Fibroblast of lung (primary cell): Measurements from ENCODE around the gene HAGH. TPM values are rescaled to one million over a fixed set of nuclear protein-coding genes. Genes with fewer than 3 reads are reported as not detected.

Experiments
- DNase-seq, 2 donors: peaks; one replicate each; pipeline versions ENCODE4 v3.0.0 to v3.0.0-alpha.2; 2010; ENCODE audit warnings: low read depth in 2 of 2
- H2AFZ ChIP-seq: 2 replicates; pipeline ENCODE4 v1.5.1; 2012; ENCODE audit warnings: low read length, control low read depth, inconsistent platforms
- H3K27ac ChIP-seq: 2 replicates; pipeline ENCODE4 v1.5.1; 2011; ENCODE audit warnings: low read length, control low read depth; ENCODE audit not compliant: insufficient read depth
- H3K27me3 ChIP-seq: 2 replicates; pipeline ENCODE4 v1.5.1; 2011; ENCODE audit warnings: mild to moderate bottlenecking, low read length; ENCODE audit not compliant: control insufficient read depth, insufficient read depth
- H3K36me3 ChIP-seq: 2 replicates; pipeline ENCODE4 v1.5.1; 2011; ENCODE audit warnings: low read length; ENCODE audit not compliant: control insufficient read depth, insufficient read depth
- H3K4me1 ChIP-seq: 2 replicates; pipeline ENCODE4 v1.5.1; 2011; ENCODE audit warnings: low read length; ENCODE audit not compliant: control insufficient read depth, insufficient read depth; ENCODE audit errors: extremely low read depth
- H3K4me2 ChIP-seq: 2 replicates; pipeline ENCODE4 v1.5.1; 2011; ENCODE audit warnings: low read length, control low read depth; ENCODE audit not compliant: insufficient read depth; ENCODE audit errors: extremely low read depth
- H3K4me3 ChIP-seq, 4 experiments: fragments of 200-600 bp in 1 of 4; sonication (generic) in 1 of 4; replicated peaks in 1 of 4; 2 replicates each; pipeline ENCODE4 v1.5.1; 2011 to 2016; ENCODE audit warnings: low read length in 4 of 4, low read depth in 3 of 4, mild to moderate bottlenecking in 3 of 4, control low read depth in 2 of 4, inconsistent platforms in 1 of 4, mixed read lengths in 1 of 4; ENCODE audit not compliant: insufficient read depth in 1 of 4; ENCODE audit errors: control extremely low read depth in 1 of 4
- H3K79me2 ChIP-seq: 2 replicates; pipeline ENCODE4 v1.5.1; 2012; ENCODE audit warnings: mild to moderate bottlenecking, low read length, inconsistent platforms; ENCODE audit not compliant: control insufficient read depth, insufficient read depth
- H3K9ac ChIP-seq: 2 replicates; pipeline ENCODE4 v1.5.1; 2011; ENCODE audit warnings: mild to moderate bottlenecking, low read length, control low read depth; ENCODE audit not compliant: insufficient read depth
- H3K9me3 ChIP-seq: 2 replicates; pipeline ENCODE4 v1.5.1; 2012; ENCODE audit warnings: low read depth, low read length; ENCODE audit not compliant: control insufficient read depth, insufficient read depth
- H4K20me1 ChIP-seq: 2 replicates; pipeline ENCODE4 v1.5.1; 2011; ENCODE audit warnings: low read length; ENCODE audit not compliant: control insufficient read depth, insufficient read depth; ENCODE audit errors: extremely low read depth
- EZH2 ChIP-seq: IDR thresholded peaks from 2 replicates; pipeline ENCODE4 v1.5.1; 2012; ENCODE audit warnings: low read length, control low read depth, mild to moderate bottlenecking; ENCODE audit errors: missing control alignments
- polyA plus RNA-seq, 2 donors: library from polyadenylated mRNA; depleted of rRNA in 1 of 2; stranded (reverse) in 1 of 2; unstranded in 1 of 2; fragments of >200 nt; gene quantifications; 2 replicates each; pipeline ENCODE4 v1.2.1, GENCODE V29; 2011 to 2012; ENCODE audit warnings: missing spikeins in 1 of 2
- total RNA-seq: library from RNA; depleted of rRNA; stranded (reverse); fragments of >200 nt; gene quantifications from 2 replicates; pipeline ENCODE4 v1.2.1, GENCODE V29; 2014
- TF ChIP-seq, protein P1 (sequence below), 2 donors: IDR thresholded peaks in 1 of 2; conservative IDR thresholded peaks in 1 of 2; 1 replicate in 1 of 2; 2 replicates in 1 of 2; pipeline ENCODE4 v1.5.1; 2011 to 2012; ENCODE audit warnings: low read length in 2 of 2, control low read depth in 1 of 2, inconsistent platforms in 1 of 2, low read depth in 1 of 2, mild to moderate bottlenecking in 1 of 2

Gene HAGH
- total and polyA plus RNA-seq, 2 donors (not counting 1 experiment from before 2014, with no cell fraction given) = 18.4 to 47.4 TPM

DNA sequence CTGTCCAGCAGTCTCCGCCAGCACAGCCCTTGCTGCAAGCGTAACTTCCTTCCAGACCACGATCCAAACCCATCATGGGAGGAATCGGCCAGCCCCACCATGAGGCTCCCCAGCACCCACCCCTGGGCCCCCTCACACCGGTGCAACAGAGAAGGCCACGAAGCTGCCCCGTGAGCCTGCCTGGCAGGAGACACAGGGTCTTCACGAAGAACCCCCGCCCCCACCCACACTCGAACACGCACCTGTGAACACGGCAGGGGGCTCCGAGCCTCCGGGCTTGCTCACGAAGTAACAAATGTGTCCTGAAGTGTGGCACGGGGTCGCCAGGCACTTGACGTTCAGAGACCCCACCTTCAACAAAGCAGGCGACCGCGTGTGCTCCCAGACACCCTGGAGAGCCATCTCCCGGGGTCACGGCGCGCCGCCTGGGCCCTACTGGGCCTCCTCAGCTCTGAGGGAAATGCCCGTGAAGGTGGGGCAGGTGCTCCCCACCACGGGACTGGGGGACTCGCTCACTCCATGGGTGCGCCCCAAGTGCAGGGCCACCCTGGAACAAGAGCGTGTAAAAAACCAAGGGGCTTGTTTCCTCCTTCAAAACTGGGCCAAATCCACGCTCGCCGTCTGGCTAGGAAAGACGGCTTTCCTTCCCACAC is 7.6 kb downstream of the HAGH start:
- DNase-seq = no peak
- peaks cover 10% of the 10 kb centered on the region for H3K36me3 ChIP-seq
- no peaks in the 10 kb centered on the region for H4K20me1 ChIP-seq
- H3K4me2 ChIP-seq = no peak overlapping the region
- TF ChIP-seq EZH2 = no peak
- TF ChIP-seq, protein P1, sequence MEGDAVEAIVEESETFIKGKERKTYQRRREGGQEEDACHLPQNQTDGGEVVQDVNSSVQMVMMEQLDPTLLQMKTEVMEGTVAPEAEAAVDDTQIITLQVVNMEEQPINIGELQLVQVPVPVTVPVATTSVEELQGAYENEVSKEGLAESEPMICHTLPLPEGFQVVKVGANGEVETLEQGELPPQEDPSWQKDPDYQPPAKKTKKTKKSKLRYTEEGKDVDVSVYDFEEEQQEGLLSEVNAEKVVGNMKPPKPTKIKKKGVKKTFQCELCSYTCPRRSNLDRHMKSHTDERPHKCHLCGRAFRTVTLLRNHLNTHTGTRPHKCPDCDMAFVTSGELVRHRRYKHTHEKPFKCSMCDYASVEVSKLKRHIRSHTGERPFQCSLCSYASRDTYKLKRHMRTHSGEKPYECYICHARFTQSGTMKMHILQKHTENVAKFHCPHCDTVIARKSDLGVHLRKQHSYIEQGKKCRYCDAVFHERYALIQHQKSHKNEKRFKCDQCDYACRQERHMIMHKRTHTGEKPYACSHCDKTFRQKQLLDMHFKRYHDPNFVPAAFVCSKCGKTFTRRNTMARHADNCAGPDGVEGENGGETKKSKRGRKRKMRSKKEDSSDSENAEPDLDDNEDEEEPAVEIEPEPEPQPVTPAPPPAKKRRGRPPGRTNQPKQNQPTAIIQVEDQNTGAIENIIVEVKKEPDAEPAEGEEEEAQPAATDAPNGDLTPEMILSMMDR (conservative IDR thresholded peaks at IDR 0.05 in 1 of 2, IDR thresholded peaks at IDR 0.05 in 1 of 2; ENCODE audit: low read depth in 1 of 2, low read length in 2 of 2) = no peak
- H3K9me3 ChIP-seq = no peaks in the 10 kb centered on the region
- no peak overlapping the region for H2AFZ ChIP-seq
- H3K27me3 ChIP-seq = no peaks in the 10 kb centered on the region
- no peak overlapping the region for H3K27ac ChIP-seq
- H3K79me2 ChIP-seq = no peaks in the 10 kb centered on the region
- H3K9ac ChIP-seq = no peak overlapping the region
- no peak overlapping the region for H3K4me3 ChIP-seq
- no peaks in the 10 kb centered on the region for H3K4me1 ChIP-seq

- Histone ChIP-seq H3K9me3 (no peaks in the 10 kb centered on the region), H3K36me3 (peaks cover 10% of the 10 kb centered on the region), H3K4me1 (no peaks in the 10 kb centered on the region), H3K4me2 (no peak overlapping the region), H3K79me2 (no peaks in the 10 kb centered on the region), H3K4me3 (no peak overlapping the region), H2AFZ (no peak overlapping the region), H3K27ac (no peak overlapping the region), H3K9ac (no peak overlapping the region), H3K27me3 (no peaks in the 10 kb centered on the region), H4K20me1 (no peaks in the 10 kb centered on the region)
- no peak for DNase-seq
- TF ChIP-seq EZH2 = no peak
- TF ChIP-seq, protein P1 (conservative IDR thresholded peaks at IDR 0.05 in 1 of 2, IDR thresholded peaks at IDR 0.05 in 1 of 2; ENCODE audit: low read depth in 1 of 2, low read length in 2 of 2) = no peak
Observed at GRCh38 chr16:1818204-1818872, 8.3 kb downstream of the HAGH start.

DNA sequence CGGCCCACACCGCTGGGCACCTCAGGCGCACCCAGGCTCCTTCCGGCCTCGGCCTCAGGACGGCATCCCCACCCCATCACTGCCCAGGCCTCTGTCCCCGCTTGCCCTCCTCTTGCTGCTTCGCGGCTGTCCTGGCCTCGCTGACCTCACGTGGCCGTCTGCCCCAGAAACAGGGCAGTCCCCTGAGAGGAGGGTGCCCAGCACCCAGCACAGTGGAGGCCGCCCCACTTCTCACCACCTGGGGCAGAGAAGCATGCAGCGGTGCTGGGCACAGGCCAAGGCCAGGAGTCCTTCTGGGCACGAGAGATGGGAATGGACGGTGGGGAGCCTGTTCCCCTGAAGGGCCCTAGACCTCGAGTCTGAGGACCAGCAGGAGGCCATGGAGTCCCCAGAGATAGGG is 8.9 kb downstream of the HAGH start:
- H2AFZ ChIP-seq = no peak overlapping the region

More for the DNA sequence above, 8.9 kb downstream of the HAGH start:
- Histone ChIP-seq H3K4me1 (peaks cover 3% of the 10 kb centered on the region), H3K9ac (no peak overlapping the region), H3K4me2 (no peak overlapping the region), H3K36me3 (peaks cover 10% of the 10 kb centered on the region), H4K20me1 (no peaks in the 10 kb centered on the region), H3K27me3 (no peaks in the 10 kb centered on the region), H3K4me3 (no peak overlapping the region), H3K79me2 (no peaks in the 10 kb centered on the region), H3K27ac (no peak overlapping the region), H3K9me3 (no peaks in the 10 kb centered on the region)
- DNase-seq = no peak
- no peak for TF ChIP-seq EZH2
- TF ChIP-seq, protein P1 (conservative IDR thresholded peaks at IDR 0.05 in 1 of 2, IDR thresholded peaks at IDR 0.05 in 1 of 2; ENCODE audit: low read depth in 1 of 2, low read length in 2 of 2) = no peak
